OCI-LY1 (cell line): ENCODE measurements around the gene KLHL20.
"Not testable (repeated sequence)": the region's sequence is repeated elsewhere in the genome, so short reads cannot be mapped to it uniquely, and the experiment has no call there.

Experiments used
- H2AFZ ChIP-seq: fragments of 200-600 bp; sonication (generic), shearing (Covaris generic); 2 replicates; pipeline ENCODE4 v1.6.0; 2014; ENCODE audit warnings: antibody characterized with exemption, mild to moderate bottlenecking, low read length
- H3F3A ChIP-seq: fragments of 200-600 bp; sonication (generic), shearing (Covaris generic); 2 replicates; pipeline ENCODE4 v1.6.0; 2014; ENCODE audit warnings: mild to moderate bottlenecking, antibody characterized with exemption, low read length, moderate library complexity; ENCODE audit not compliant: insufficient read depth
- H3K27ac ChIP-seq: fragments of 200-600 bp; sonication (generic); 2 replicates; pipeline ENCODE4 v1.5.1; 2014; ENCODE audit warnings: low read length, mixed run types, mild to moderate bottlenecking, low read depth; ENCODE audit not compliant: poor library complexity, severe bottlenecking
- H3K27me3 ChIP-seq: fragments of 200-600 bp; sonication (generic); 2 replicates; pipeline ENCODE4 v1.6.0; 2014; ENCODE audit warnings: antibody characterized with exemption, mild to moderate bottlenecking, low read length, moderate library complexity; ENCODE audit not compliant: insufficient read depth
- H3K36me3 ChIP-seq: fragments of 200-600 bp; sonication (generic); 2 replicates; pipeline ENCODE4 v1.6.1; 2014; ENCODE audit warnings: mild to moderate bottlenecking, antibody characterized with exemption, low read length, moderate library complexity, mixed read lengths; ENCODE audit not compliant: insufficient read depth
- H3K4me1 ChIP-seq: fragments of 200-600 bp; sonication (generic); 2 replicates; pipeline ENCODE4 v1.5.1; 2014; ENCODE audit warnings: mild to moderate bottlenecking, low read length, moderate library complexity; ENCODE audit not compliant: insufficient read depth, severe bottlenecking
- H3K4me2 ChIP-seq: fragments of 200-600 bp; sonication (generic), shearing (Covaris generic); 2 replicates; pipeline ENCODE4 v1.6.1; 2014; ENCODE audit warnings: low read length
- H3K4me3 ChIP-seq: fragments of 200-600 bp; sonication (generic); 2 replicates; pipeline ENCODE4 v1.5.1; 2014; ENCODE audit warnings: low read length, low read depth, mild to moderate bottlenecking, mixed read lengths; ENCODE audit not compliant: poor library complexity, severe bottlenecking
- H3K79me2 ChIP-seq: fragments of 200-600 bp; shearing (Covaris generic); 2 replicates; pipeline ENCODE4 v1.6.1; 2016; ENCODE audit warnings: mixed run types, low read length, mixed read lengths; ENCODE audit not compliant: insufficient read depth
- H3K9ac ChIP-seq: fragments of 200-600 bp; sonication (generic), shearing (Covaris generic); 2 replicates; pipeline ENCODE4 v1.6.1; 2014; ENCODE audit warnings: mild to moderate bottlenecking, low read length, mixed read lengths
- H3K9me2 ChIP-seq: fragments of 200-600 bp; sonication (generic), shearing (Covaris generic); 2 replicates; pipeline ENCODE4 v1.6.1; 2014; ENCODE audit warnings: low read depth, mild to moderate bottlenecking, low read length, mixed read lengths
- H3K9me3 ChIP-seq: fragments of 200-600 bp; shearing (Covaris generic); 2 replicates; pipeline ENCODE4 v1.6.1; 2014; ENCODE audit warnings: low read length, mixed read lengths
- H4K20me1 ChIP-seq: fragments of 200-600 bp; sonication (generic), shearing (Covaris generic); 2 replicates; pipeline ENCODE4 v1.6.0; 2016; ENCODE audit warnings: mild to moderate bottlenecking, low read length; ENCODE audit not compliant: insufficient read depth
- CTCF ChIP-seq: fragments of 200-600 bp; sonication (generic), shearing (Covaris generic); IDR thresholded peaks from 2 replicates; pipeline ENCODE4 v1.5.1; 2017; ENCODE audit warnings: mild to moderate bottlenecking, antibody characterized with exemption, low read length, moderate library complexity, mixed read lengths
- EZH2 ChIP-seq: fragments of 200-600 bp; sonication (generic), shearing (Covaris generic); IDR thresholded peaks from 2 replicates; pipeline ENCODE4 v1.8.0; 2017; ENCODE audit warnings: borderline replicate concordance, mixed run types, mild to moderate bottlenecking, antibody characterized with exemption, low read length, moderate library complexity, mixed read lengths

KLHL20 gene

GRCh38 chr1:173693238-173693637 is 21.5 kb upstream of the KLHL20 start:
- Histone ChIP-seq H3K36me3 (no peaks in the 10 kb centered on the region), H3K4me3 (no peak overlapping the region), H2AFZ (no peak overlapping the region), H3K79me2 (no peaks in the 10 kb centered on the region), H3F3A (no peaks in the 10 kb centered on the region), H3K4me2 (no peak overlapping the region), H3K9me2 (no peaks in the 10 kb centered on the region), H3K9me3 (no peaks in the 10 kb centered on the region), H4K20me1 (no peaks in the 10 kb centered on the region), H3K4me1 (peaks cover 5% of the 10 kb centered on the region), H3K27me3 (no peaks in the 10 kb centered on the region; the same call in 1 of the 2 replicates), H3K27ac (no peak overlapping the region), H3K9ac (no peak overlapping the region)
- TF ChIP-seq CTCF = no peak
- no peak for TF ChIP-seq EZH2

GRCh38 chr1:173701299-173701698 is 13.5 kb upstream of the KLHL20 start:
- not testable (repeated sequence) for H3F3A ChIP-seq, H3K9ac ChIP-seq, H2AFZ ChIP-seq, H4K20me1 ChIP-seq, H3K27me3 ChIP-seq, H3K36me3 ChIP-seq, H3K79me2 ChIP-seq, H3K27ac ChIP-seq, H3K9me2 ChIP-seq, H3K9me3 ChIP-seq, H3K4me2 ChIP-seq, H3K4me3 ChIP-seq, H3K4me1 ChIP-seq

GRCh38 chr1:173702736-173703135 is 12.0 kb upstream of the KLHL20 start:
- Histone ChIP-seq H3K4me2 (no peak overlapping the region), H3K9me2 (no peaks in the 10 kb centered on the region), H3K27me3 (no peaks in the 10 kb centered on the region), H3K4me1 (no peaks in the 10 kb centered on the region), H3K36me3 (no peaks in the 10 kb centered on the region), H3F3A (no peaks in the 10 kb centered on the region), H4K20me1 (no peaks in the 10 kb centered on the region), H3K27ac (no peak overlapping the region), H2AFZ (no peak overlapping the region), H3K9me3 (no peaks in the 10 kb centered on the region), H3K79me2 (no peaks in the 10 kb centered on the region), H3K9ac (no peak overlapping the region), H3K4me3 (no peak overlapping the region)
- no peak for TF ChIP-seq CTCF
- no peak for TF ChIP-seq EZH2

- Histone ChIP-seq H3K4me3 (no peak overlapping the region), H3K9me2 (no peaks in the 10 kb centered on the region), H3K36me3 (no peaks in the 10 kb centered on the region), H3K79me2 (no peaks in the 10 kb centered on the region), H3K9me3 (no peaks in the 10 kb centered on the region), H3K4me1 (no peaks in the 10 kb centered on the region), H4K20me1 (no peaks in the 10 kb centered on the region), H2AFZ (no peak overlapping the region), H3K27me3 (0 out of 2 replicates have a peak, but pooled peaks cover 2% of the 10 kb centered on the region), H3K9ac (no peak overlapping the region), H3K27ac (no peak overlapping the region), H3K4me2 (no peak overlapping the region), H3F3A (no peaks in the 10 kb centered on the region)
- TF ChIP-seq EZH2 = no peak
- TF ChIP-seq CTCF = no peak
These were observed 9.7 kb upstream of the KLHL20 start for GRCh38 chr1:173705117-173705516.
